HL-60 (cell line): ENCODE data around the gene MAF.

Source experiments
- DNase-seq, 2 experiments: peaks; one replicate each; pipeline ENCODE4 v3.0.0-alpha.2; 2010 to 2020; ENCODE audit warnings: low read depth in 1 of 2, low spot score in 1 of 2
- H3K27ac ChIP-seq: fragments of 250-450 bp; sonication (Bioruptor Pico); replicated peaks from 2 replicates; pipeline ENCODE4 v1.5.1; 2020; ENCODE audit warnings: mild to moderate bottlenecking, moderate library complexity
- H3K27me3 ChIP-seq: fragments of 250-450 bp; sonication (Bioruptor Pico); 2 replicates; pipeline ENCODE4 v1.5.1; 2021; ENCODE audit warnings: mild to moderate bottlenecking, moderate library complexity; ENCODE audit not compliant: insufficient read depth, poor library complexity, severe bottlenecking
- H3K4me3 ChIP-seq: replicated peaks from 2 replicates; pipeline ENCODE4 v1.5.1; 2011; ENCODE audit warnings: mild to moderate bottlenecking, control low read depth, low read length; ENCODE audit not compliant: insufficient read depth
- CTCF ChIP-seq: IDR thresholded peaks from one replicate; pipeline ENCODE4 v1.5.1; 2011; ENCODE audit warnings: low read length, control low read depth, inconsistent platforms; ENCODE audit not compliant: insufficient read depth
- GABPA ChIP-seq: IDR thresholded peaks from 2 replicates; pipeline ENCODE4 v1.6.1; 2012; ENCODE audit warnings: low read depth
- POLR2AphosphoS5 ChIP-seq: IDR thresholded peaks from 2 replicates; pipeline ENCODE4 v1.6.1; 2012; ENCODE audit warnings: low read depth
- REST ChIP-seq: IDR thresholded peaks from 2 replicates; pipeline ENCODE4 v1.6.1; 2012; ENCODE audit warnings: low read depth; ENCODE audit not compliant: insufficient replicate concordance
- SPI1 ChIP-seq: IDR thresholded peaks from 2 replicates; pipeline ENCODE4 v1.6.1; 2012; ENCODE audit warnings: low read depth, mild to moderate bottlenecking, borderline replicate concordance

Gene MAF

GRCh38 chr16:79625738-79626137, 25.2 kb upstream of the MAF start:
- Histone ChIP-seq H3K27ac (no peak overlapping the region), H3K4me3 (no peak overlapping the region), H3K27me3 (no peaks in the 10 kb centered on the region)
- TF ChIP-seq GABPA (no peak), POLR2AphosphoS5 (no peak), SPI1 (no peak), REST (no peak), CTCF (no peak)
- DNase-seq, result no peak

GRCh38 chr16:79623824-79624223, 23.3 kb upstream of the MAF start:
- Histone ChIP-seq H3K27me3 (no peaks in the 10 kb centered on the region), H3K27ac (no peak overlapping the region), H3K4me3 (no peak overlapping the region)
- no peak for DNase-seq
- TF ChIP-seq CTCF (no peak), POLR2AphosphoS5 (no peak), REST (no peak), GABPA (no peak)

- no peak for DNase-seq
- H3K27me3 ChIP-seq, result no peaks in the 10 kb centered on the region
- no peak overlapping the region for H3K27ac ChIP-seq
- no peak overlapping the region for H3K4me3 ChIP-seq
- TF ChIP-seq REST (no peak), GABPA (no peak), CTCF (no peak), POLR2AphosphoS5 (no peak), SPI1 (no peak)
Observed at GRCh38 chr16:79623062-79623461, 22.5 kb upstream of the MAF start.
